Skeletal muscle tissue (tissue), 4 donors: ENCODE results near the gene NCAPG2. TPM values are rescaled to one million over a fixed set of nuclear protein-coding genes. Genes with fewer than 3 reads are reported as not detected.
A peak's percentile ranks its signal among the peaks of the same experiment; 100 is the strongest.
"Not testable (repeated sequence)": the region's sequence is repeated elsewhere in the genome, so short reads cannot be mapped to it uniquely, and the experiment has no call there.

Experiments
- H3K27ac ChIP-seq: one replicate; pipeline ENCODE4 v1.7.0; 2013; ENCODE audit warnings: mild to moderate bottlenecking, low read depth, low read length, inconsistent platforms
- H3K27me3 ChIP-seq, 3 donors: one replicate each; pipeline ENCODE4 v1.7.0; 2013; ENCODE audit warnings: low read length in 3 of 3; ENCODE audit not compliant: control insufficient read depth in 3 of 3, insufficient read depth in 3 of 3
- H3K36me3 ChIP-seq, 3 donors: one replicate each; pipeline ENCODE4 v1.7.0; 2013; ENCODE audit warnings: low read length in 3 of 3; ENCODE audit not compliant: control insufficient read depth in 3 of 3, insufficient read depth in 3 of 3
- H3K4me1 ChIP-seq, 3 donors: one replicate each; pipeline ENCODE4 v1.7.0; 2013; ENCODE audit warnings: low read length in 3 of 3, mild to moderate bottlenecking in 3 of 3; ENCODE audit not compliant: control insufficient read depth in 3 of 3, insufficient read depth in 3 of 3
- H3K4me3 ChIP-seq, 3 donors: one replicate each; pipeline ENCODE4 v1.7.0; 2013; ENCODE audit warnings: low read length in 3 of 3
- H3K9ac ChIP-seq, 3 donors: one replicate each; pipeline ENCODE4 v1.7.0; 2013; ENCODE audit warnings: low read length in 3 of 3, mild to moderate bottlenecking in 3 of 3, moderate library complexity in 2 of 3, low read depth in 1 of 3
- H3K9me3 ChIP-seq, 3 donors: one replicate each; pipeline ENCODE4 v1.7.0; 2013; ENCODE audit warnings: low read length in 3 of 3; ENCODE audit not compliant: control insufficient read depth in 3 of 3
- total RNA-seq: library from RNA; depleted of rRNA; stranded (reverse); fragments of >200 nt; gene quantifications from one replicate; pipeline ENCODE4 v1.2.3, GENCODE V29; 2014
- donor health status: Osteomylitis.

Gene NCAPG2
- total RNA-seq, 1 donor from 2014 or later, result 9.4 TPM

DNA sequence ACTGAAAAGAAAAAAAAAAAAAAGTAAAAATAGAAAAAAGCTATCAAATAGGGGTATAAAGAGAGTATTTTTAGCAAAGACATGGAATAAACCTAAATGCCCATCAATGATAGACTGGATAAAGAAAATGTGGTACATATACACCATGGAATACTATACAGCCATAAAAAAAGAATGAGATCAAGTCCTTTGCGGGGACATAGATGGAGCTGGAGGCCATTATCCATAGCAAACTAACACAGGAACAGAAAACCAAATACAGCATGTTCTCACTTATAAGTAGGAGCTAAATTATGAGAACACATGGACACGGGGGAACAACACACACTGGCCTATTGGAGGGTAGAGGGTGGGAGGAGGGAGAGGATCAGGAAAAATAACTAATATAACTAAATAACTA, 7.0 kb downstream of the NCAPG2 start:
- H3K4me3 ChIP-seq, H3K9ac ChIP-seq, H3K27ac ChIP-seq, H3K36me3 ChIP-seq, H3K27me3 ChIP-seq, H3K9me3 ChIP-seq, H3K4me1 ChIP-seq: not testable (repeated sequence)

DNA sequence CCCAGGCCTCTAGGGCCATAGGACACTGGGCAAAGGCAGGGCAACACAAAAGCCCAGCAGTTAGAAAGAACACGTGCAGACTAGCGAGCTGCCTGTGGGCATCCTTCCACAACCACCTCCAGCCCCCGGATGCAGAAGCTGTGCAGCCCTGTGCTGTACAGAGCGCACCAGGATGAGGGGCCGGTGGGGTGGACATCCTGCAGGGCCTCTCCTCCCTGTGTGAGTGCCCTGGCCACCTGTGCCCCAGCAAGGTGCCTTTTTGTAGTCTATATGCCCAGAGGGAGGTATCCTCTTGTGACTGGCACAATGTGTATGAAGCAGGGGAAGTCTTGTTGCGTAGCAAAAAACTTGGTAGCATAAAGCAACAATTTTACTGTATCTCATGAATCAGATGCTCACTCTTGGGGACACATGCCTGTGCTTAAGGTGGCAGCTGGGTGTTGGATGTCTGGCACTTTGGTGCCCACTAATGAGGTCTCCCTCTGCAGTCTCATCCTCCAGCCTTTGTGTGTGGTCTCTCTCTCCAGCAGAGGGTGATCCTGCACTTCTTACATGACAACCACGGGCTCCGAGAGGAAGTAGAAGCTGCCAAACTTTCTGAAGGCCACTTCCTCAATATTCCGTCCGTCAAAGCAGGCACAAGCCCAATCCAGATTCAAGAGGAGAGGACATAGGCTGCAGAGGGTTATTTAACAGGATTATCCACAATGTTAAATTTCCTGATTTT, 8.7 kb downstream of the NCAPG2 start:
- H3K9me3 ChIP-seq, result no peaks in the 10 kb centered on the region
- H3K4me3 ChIP-seq, result peak overlapping the region in 2 of 3 donors; percentile 24 to 29
- peak overlapping the region in 1 of 3 donors; percentile 47 for H3K9ac ChIP-seq
- H3K4me1 ChIP-seq, result peaks cover 0 to 3% (median 3%) of the 10 kb centered on the region in 3 donors
- no peak overlapping the region for H3K27ac ChIP-seq
- H3K27me3 ChIP-seq, result no peaks in the 10 kb centered on the region
- H3K36me3 ChIP-seq, result peaks cover 0 to 4% (median 2%) of the 10 kb centered on the region in 3 donors

DNA sequence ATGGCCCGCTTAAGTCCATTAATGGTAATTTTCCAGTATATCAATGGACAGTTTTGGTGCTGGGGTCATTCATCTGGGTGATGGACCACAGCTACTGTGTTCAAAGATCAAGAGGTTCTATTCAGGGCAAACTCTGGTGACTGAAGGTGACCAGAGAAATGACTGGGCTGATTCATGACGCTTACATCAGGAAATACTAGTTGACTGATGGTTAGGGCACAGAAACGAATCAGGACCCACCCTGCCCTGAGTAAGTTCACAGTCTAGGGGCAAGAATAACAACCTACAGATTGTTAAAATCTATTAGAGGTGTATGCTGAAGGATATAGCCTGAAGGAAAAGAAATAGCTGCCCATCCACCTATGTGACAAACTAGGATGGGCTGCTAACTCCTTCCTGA, 9.5 kb downstream of the NCAPG2 start:
- Histone ChIP-seq H3K9ac (no peak overlapping the region), H3K27ac (no peak overlapping the region), H3K4me1 (peaks cover 0 to 3% (median 3%) of the 10 kb centered on the region in 3 donors), H3K27me3 (no peaks in the 10 kb centered on the region), H3K36me3 (peaks cover 0 to 3% (median 0%) of the 10 kb centered on the region in 3 donors), H3K9me3 (no peaks in the 10 kb centered on the region), H3K4me3 (no peak overlapping the region)

DNA sequence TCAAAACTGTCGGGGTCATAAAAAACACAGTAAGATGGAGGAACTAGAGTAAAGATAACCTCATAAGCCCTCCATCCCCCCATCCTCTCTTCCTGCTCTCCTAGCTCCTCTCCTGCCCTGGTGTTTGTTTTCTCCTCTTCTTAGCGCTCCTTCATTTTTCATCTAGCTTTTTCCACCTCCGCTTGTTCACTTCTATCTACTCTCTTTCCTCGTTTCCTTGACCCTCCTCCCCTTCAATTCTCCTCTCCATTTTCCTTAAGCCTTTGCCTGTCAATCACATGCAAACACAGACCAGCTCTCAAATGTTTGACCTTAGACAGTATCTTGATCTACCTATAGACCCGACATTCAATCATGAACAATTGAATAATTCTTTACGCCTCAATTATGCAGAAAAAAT, 10.0 kb downstream of the NCAPG2 start:
- H3K27ac ChIP-seq, result no peak overlapping the region
- peaks cover 0 to 6% (median under 1%) of the 10 kb centered on the region in 3 donors for H3K36me3 ChIP-seq
- H3K9me3 ChIP-seq, result no peaks in the 10 kb centered on the region
- H3K4me3 ChIP-seq, result no peak overlapping the region
- H3K4me1 ChIP-seq, result peaks cover 0 to 3% (median 3%) of the 10 kb centered on the region in 3 donors
- no peak overlapping the region for H3K9ac ChIP-seq
- no peaks in the 10 kb centered on the region for H3K27me3 ChIP-seq

DNA sequence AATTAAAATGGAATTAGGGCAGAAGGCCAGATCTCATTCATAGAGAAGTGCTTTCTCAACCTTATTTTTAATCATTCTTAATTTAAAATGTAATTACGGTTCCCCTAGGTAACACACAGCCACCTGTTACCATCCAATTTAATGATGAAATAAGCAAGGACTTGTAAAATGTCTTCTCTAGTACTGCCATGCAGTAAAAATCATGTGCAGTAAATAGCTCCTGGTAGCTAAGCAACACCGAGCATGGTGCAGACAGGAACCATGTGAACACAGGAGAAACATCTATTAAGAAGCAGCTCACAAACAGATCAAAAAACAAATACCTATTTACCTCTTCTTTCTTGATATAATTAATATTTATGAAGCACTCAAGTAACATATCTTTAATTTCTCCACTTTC, 15.1 kb downstream of the NCAPG2 start:
- Histone ChIP-seq H3K4me3 (no peak overlapping the region), H3K4me1 (no peaks in the 10 kb centered on the region), H3K9me3 (no peaks in the 10 kb centered on the region), H3K27me3 (no peaks in the 10 kb centered on the region), H3K9ac (no peak overlapping the region), H3K27ac (no peak overlapping the region), H3K36me3 (peaks cover 3 to 17% (median 12%) of the 10 kb centered on the region in 3 donors)

DNA sequence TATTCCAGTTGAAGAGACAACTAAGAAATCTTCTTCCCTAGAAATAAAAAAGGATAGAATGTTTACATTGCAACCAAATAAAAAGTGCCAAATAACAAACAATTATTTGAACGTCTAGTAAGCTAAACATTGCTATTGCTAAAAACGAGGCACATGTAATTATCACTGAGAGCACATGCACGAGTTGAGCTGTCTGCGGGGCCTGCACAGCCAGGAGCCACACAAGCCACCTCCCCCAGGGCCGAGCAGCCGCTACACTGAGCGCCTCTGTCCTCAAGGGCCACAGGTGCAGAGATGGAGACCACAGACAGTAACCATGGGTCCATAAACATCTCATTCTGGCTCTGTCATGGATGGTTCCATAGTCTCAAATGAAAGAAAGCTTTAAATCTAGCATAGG, 17.2 kb downstream of the NCAPG2 start:
- no peaks in the 10 kb centered on the region for H3K4me1 ChIP-seq
- H3K4me3 ChIP-seq, result no peak overlapping the region
- H3K9ac ChIP-seq, result no peak overlapping the region
- H3K36me3 ChIP-seq, result peaks cover 3 to 17% (median 15%) of the 10 kb centered on the region in 3 donors
- no peak overlapping the region for H3K27ac ChIP-seq
- H3K9me3 ChIP-seq, result no peaks in the 10 kb centered on the region
- H3K27me3 ChIP-seq, result no peaks in the 10 kb centered on the region

DNA sequence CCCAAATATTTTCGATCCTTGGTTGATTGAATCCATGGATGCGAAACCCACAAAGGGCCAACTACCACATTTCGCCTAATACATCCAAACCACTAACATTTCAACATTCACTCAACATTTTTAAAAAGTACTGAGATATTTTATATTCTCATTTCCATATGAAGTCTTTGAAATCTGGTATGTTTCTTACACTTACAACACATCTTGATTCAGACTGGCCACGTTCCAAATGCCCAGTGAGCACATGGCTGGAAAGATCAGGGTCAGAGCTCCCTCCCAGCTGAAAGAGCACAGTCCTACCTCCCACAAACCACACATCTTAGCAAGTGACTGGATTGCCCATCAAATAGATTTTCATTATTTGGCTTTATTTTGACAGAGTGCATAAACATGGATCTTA, 18.9 kb downstream of the NCAPG2 start:
- Histone ChIP-seq H3K9ac (no peak overlapping the region), H3K27ac (no peak overlapping the region), H3K27me3 (no peaks in the 10 kb centered on the region), H3K36me3 (peaks cover 3 to 17% (median 17%) of the 10 kb centered on the region in 3 donors), H3K4me3 (no peak overlapping the region), H3K4me1 (no peaks in the 10 kb centered on the region), H3K9me3 (no peaks in the 10 kb centered on the region)

DNA sequence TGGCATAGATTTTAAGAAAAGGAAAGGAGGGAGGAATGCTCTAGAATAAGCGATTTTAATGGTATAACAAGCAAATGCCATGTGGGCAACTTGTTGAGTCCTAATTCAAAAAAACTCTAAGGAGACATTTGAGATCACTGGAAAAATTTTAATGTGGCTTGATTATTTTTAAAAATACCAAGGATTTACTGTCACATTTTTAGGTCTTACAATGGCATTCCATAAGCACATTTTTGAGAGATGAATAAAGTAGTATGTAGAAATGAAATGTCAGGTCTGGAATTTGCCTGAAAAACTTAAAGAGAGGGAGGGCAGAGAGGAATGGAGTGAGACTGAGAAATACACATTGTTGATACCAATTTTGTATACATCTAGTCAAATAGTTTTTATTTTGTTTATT, 20.3 kb downstream of the NCAPG2 start:
- Histone ChIP-seq H3K27ac (no peak overlapping the region), H3K4me1 (no peaks in the 10 kb centered on the region), H3K9me3 (no peaks in the 10 kb centered on the region), H3K27me3 (no peaks in the 10 kb centered on the region), H3K9ac (no peak overlapping the region), H3K36me3 (peaks cover 3 to 19% (median 15%) of the 10 kb centered on the region in 3 donors), H3K4me3 (no peak overlapping the region)

DNA sequence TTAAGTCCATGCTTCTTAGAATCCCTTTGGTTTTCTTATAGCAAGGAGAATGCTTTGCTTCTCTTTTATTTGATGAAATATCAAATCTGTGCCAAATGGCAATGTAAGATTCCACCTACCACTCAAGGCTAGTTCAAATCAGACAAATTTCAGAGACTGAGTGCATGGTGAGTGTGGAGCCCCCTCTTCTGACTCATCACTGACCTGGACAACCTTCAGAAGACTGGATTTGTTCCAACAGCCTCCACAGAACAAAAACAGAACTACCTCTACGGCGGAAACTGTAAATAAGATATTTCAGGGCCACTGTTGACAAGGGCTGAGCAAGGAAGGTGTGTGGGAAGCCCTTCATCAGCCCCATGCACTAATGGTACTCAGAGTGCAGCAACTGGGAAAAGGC, 21.1 kb downstream of the NCAPG2 start:
- Histone ChIP-seq H3K9me3 (no peaks in the 10 kb centered on the region), H3K4me1 (no peaks in the 10 kb centered on the region), H3K9ac (no peak overlapping the region), H3K36me3 (peaks cover 3 to 19% (median 16%) of the 10 kb centered on the region in 3 donors), H3K4me3 (no peak overlapping the region), H3K27ac (no peak overlapping the region), H3K27me3 (no peaks in the 10 kb centered on the region)

DNA sequence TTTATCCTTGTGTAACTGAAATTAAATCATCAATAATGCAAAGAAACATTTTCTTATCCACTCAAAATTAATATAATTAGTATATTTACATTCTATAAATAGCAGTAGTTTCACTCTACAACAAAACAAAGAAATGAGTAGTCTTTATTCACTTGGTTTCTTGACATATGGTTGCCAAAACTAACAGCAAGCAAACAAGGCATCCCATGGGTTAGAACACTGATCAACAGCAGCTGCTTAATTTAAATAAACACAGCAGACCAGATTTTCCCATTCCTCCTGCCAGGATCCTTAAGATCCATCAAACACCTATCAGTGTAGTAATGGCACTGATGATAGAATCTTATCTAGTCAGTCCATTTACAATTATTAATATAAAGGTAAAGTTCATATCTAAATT, 22.1 kb downstream of the NCAPG2 start:
- H3K27ac ChIP-seq, result no peak overlapping the region
- H3K36me3 ChIP-seq, result peaks cover 3 to 16% (median 15%) of the 10 kb centered on the region in 3 donors
- H3K9ac ChIP-seq, result no peak overlapping the region
- no peak overlapping the region for H3K4me3 ChIP-seq
- no peaks in the 10 kb centered on the region for H3K27me3 ChIP-seq
- no peaks in the 10 kb centered on the region for H3K4me1 ChIP-seq
- no peaks in the 10 kb centered on the region for H3K9me3 ChIP-seq
